HK-2 (cell line): Measurements from ENCODE around the gene NUB1.

ENCODE experiments used
- DNase-seq: peaks from one replicate; pipeline ENCODE4 v3.0.0-alpha.2; 2018; ENCODE audit not compliant: unreplicated experiment

The NUB1 gene

GRCh38 chr7:151377406-151377805, 35.8 kb downstream of the NUB1 start:
- no peak for DNase-seq

- no peak for DNase-seq
Measured at GRCh38 chr7:151378011-151378410, 36.4 kb downstream of the NUB1 start.

GRCh38 chr7:151378496-151379192, 37.0 kb downstream of the NUB1 start:
- DNase-seq: no peak

- no peak for DNase-seq
Measured at GRCh38 chr7:151379193-151379520, 37.5 kb downstream of the NUB1 start.

GRCh38 chr7:151379534-151380198, 38.1 kb downstream of the NUB1 start:
- no peak for DNase-seq

- no peak for DNase-seq
Measured at GRCh38 chr7:151380199-151381097, 38.8 kb downstream of the NUB1 start.

GRCh38 chr7:151381098-151381347, 39.4 kb downstream of the NUB1 start:
- no peak for DNase-seq

GRCh38 chr7:151381348-151382078, 39.9 kb downstream of the NUB1 start:
- DNase-seq: no peak

- DNase-seq: no peak
Measured at GRCh38 chr7:151382079-151382885, 40.7 kb downstream of the NUB1 start.

- no peak for DNase-seq
Measured at GRCh38 chr7:151383638-151384351, 42.2 kb downstream of the NUB1 start.

- no peak for DNase-seq
Measured at GRCh38 chr7:151384352-151384697, 42.7 kb downstream of the NUB1 start.

- no peak for DNase-seq
Measured at GRCh38 chr7:151384776-151385625, 43.4 kb downstream of the NUB1 start.

GRCh38 chr7:151385626-151386300, 44.2 kb downstream of the NUB1 start:
- no peak for DNase-seq

- no peak for DNase-seq
Measured at GRCh38 chr7:151386301-151387160, 44.9 kb downstream of the NUB1 start.

GRCh38 chr7:151387161-151388006, 45.8 kb downstream of the NUB1 start:
- DNase-seq: no peak

- DNase-seq: no peak
Measured at GRCh38 chr7:151388007-151388297, 46.3 kb downstream of the NUB1 start.

- no peak for DNase-seq
Measured at GRCh38 chr7:151388430-151388829, 46.8 kb downstream of the NUB1 start.
